Thyroid gland (tissue), 4 donors: Measurements from ENCODE around the gene ERFL.

Experiments used
- CTCF ChIP-seq, 6 experiments: fragments of 200-600 bp in 3 of 6; fragments of 450-650 bp in 3 of 6; sonication (generic) in 3 of 6; IDR thresholded peaks; one replicate each; pipeline ENCODE4 v1.5.1; 2016 to 2019; ENCODE audit warnings: antibody characterized with exemption in 6 of 6, mild to moderate bottlenecking in 2 of 6, inconsistent platforms in 1 of 6, moderate library complexity in 1 of 6
- POLR2A ChIP-seq, 2 donors: fragments of 450-650 bp; IDR thresholded peaks; one replicate each; pipeline ENCODE4 v1.6.1; 2017; ENCODE audit warnings: antibody characterized with exemption in 2 of 2, mild to moderate bottlenecking in 2 of 2, moderate library complexity in 1 of 2

DNA sequence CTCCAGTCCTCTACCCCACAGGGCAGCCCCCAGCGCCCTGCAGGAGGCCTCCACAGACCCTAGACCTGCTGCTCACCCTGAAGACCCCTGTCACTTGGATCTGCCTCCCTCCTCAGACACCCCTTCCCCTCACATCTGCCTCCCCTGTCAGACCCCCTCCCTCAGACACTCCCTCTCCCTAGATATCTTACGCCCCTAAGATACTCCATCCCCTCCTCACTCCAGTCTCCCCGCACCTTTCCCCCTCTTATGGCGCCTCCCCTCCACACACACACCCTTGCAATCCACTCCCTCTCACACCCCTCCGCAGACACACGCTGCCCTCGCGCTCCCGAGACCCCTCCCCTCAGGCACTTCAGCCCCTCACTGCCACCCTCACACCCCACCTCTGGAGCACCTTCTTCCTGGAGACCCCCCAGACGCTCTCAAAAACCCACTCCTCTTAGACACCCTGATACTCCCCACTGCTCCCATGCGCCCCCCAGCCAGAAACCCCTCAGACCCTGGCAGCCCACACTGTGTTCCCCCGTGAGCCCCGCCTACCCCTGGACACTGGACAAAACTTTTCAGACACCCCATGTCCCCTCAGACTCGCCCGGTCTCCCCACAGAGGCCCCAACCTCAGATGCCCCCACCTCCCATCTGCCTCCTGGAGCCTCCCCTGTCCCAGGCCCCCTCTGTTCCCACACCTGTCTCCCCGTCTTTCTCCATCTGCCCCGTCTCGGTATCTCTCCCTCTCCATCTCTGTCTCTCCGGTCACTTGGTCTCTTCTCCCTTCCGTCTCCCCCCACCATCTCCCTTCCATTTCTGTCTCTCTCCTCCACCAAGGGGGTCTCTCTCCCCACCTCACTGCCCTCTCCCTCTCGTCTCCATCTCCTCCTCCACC is 14.5 kb downstream of the ERFL start:
- no peak for TF ChIP-seq CTCF (IDR thresholded peaks at IDR 0.05)
- no peak for TF ChIP-seq POLR2A (IDR thresholded peaks at IDR 0.05)
